Activated CD8-positive, alpha-beta T cell treated with anti-CD3 and anti-CD28 coated beads for 36 hours (primary cell): Measurements from ENCODE around the gene CFL1. TPM values are rescaled to one million over a fixed set of nuclear protein-coding genes. Genes with fewer than 3 reads are reported as not detected.

ENCODE experiments used
- ATAC-seq: fragments of 200-7000 bp; cut with Tn5 transposase; one replicate; pipeline ENCODE4 v1.10.0; 2021; ENCODE audit warnings: mild to moderate bottlenecking, moderate library complexity
- CTCF ChIA-PET: fragments of 350-600 bp; sonication (Branson Sonifier 250); formaldehyde crosslinking; loops from one replicate; lab custom pipeline; 2021; ENCODE audit warnings: antibody characterized with exemption; lab: Charles Lee
- POLR2A ChIA-PET: fragments of 350-600 bp; sonication (Branson Sonifier 250); formaldehyde crosslinking; loops from one replicate; lab custom pipeline; 2021; ENCODE audit warnings: antibody characterized with exemption; lab: Charles Lee
- DNase-seq: peaks from one replicate; pipeline ENCODE4 v3.0.0-alpha.2; 2020
- H3K27ac Mint-ChIP-seq: one replicate; pipeline ENCODE4 v1.8.0; 2021; ENCODE audit warnings: mild to moderate bottlenecking, mixed read lengths
- H3K27me3 Mint-ChIP-seq: one replicate; pipeline ENCODE4 v1.8.0; 2021; ENCODE audit warnings: mixed read lengths
- H3K36me3 Mint-ChIP-seq: one replicate; pipeline ENCODE4 v1.8.0; 2021; ENCODE audit warnings: low read depth, mixed read lengths
- H3K4me1 Mint-ChIP-seq: one replicate; pipeline ENCODE4 v1.8.0; 2021; ENCODE audit warnings: low read depth, mixed read lengths
- H3K4me3 Mint-ChIP-seq: one replicate; pipeline ENCODE4 v1.8.0; 2021; ENCODE audit warnings: mild to moderate bottlenecking, moderate library complexity, mixed read lengths
- H3K9me3 Mint-ChIP-seq: one replicate; pipeline ENCODE4 v1.8.0; 2021; ENCODE audit warnings: mixed read lengths
- CTCF ChIP-seq: fragments of 200-600 bp; IDR thresholded peaks from one replicate; pipeline ENCODE4 v1.8.0; 2022; ENCODE audit warnings: antibody characterized with exemption, mild to moderate bottlenecking
- intact Hi-C: fragments of 100-400 bp; cut with micrococcal nuclease; formaldehyde crosslinking; loops from one replicate; pipeline ENCODE4 v1.10.0; 2022
- total RNA-seq, 2 experiments: library from RNA; stranded (reverse); gene quantifications; one replicate each; pipeline ENCODE4 v1.2.3, GENCODE V29; 2021

The CFL1 gene
- total RNA-seq, 2 experiments from 2014 or later, result 1,059 to 1,062 TPM

- Mint-ChIP-seq H3K4me1 (peaks cover 4% of the 10 kb centered on the region), H3K9me3 (no peaks in the 10 kb centered on the region), H3K36me3 (no peaks in the 10 kb centered on the region), H3K4me3 (no peak overlapping the region), H3K27me3 (peaks cover 24% of the 10 kb centered on the region), H3K27ac (no peak overlapping the region)
- TF ChIP-seq CTCF, result no peak
- POLR2A ChIA-PET, result no interaction called here
- CTCF ChIA-PET, result interaction anchor here (0.6 to 3.6 kb wide), 7 partner anchors 10 to 215 kb away, joined by 3 to 26 read pairs (median 4); partner anchors contain the start of gene AP5B1
- no peak for DNase-seq
- intact Hi-C loops, result no loop called here
- ATAC-seq, result no peak
These were observed 51.0 kb downstream of the CFL1 start for GRCh38 chr11:65806979-65807378.

Other genes with a start within 250 kb of the CFL1 start
- 10 to 100 TPM; 40.3 to 45.6 TPM for gene MAP3K11, start 244.0 kb downstream of the CFL1 start, total RNA-seq
- 10 to 100 TPM; 34.3 to 34.4 TPM for gene PCNX3, start 242.4 kb downstream of the CFL1 start, total RNA-seq
- 100 to 1,000 TPM; 172 to 180 TPM for gene SIPA1, start 220.1 kb downstream of the CFL1 start, total RNA-seq
- 10 to 100 TPM; 65.6 to 72.5 TPM for gene RELA, start 195.3 kb downstream of the CFL1 start, total RNA-seq
- 10 to 100 TPM; 67.7 to 71.8 TPM for gene KAT5, start 145.9 kb downstream of the CFL1 start, total RNA-seq
- 100 to 1,000 TPM; 101 to 109 TPM for gene RNASEH2C, start 137.4 kb downstream of the CFL1 start, total RNA-seq
- gene AP5B1, start 77.2 kb downstream of the CFL1 start, total RNA-seq, result 10 to 100 TPM; 30.9 to 31.1 TPM
- 1 to 10 TPM in 1 of 2 experiments, under 1 TPM in 1; 0.90 to 1.2 TPM for gene OVOL1, start 71.1 kb downstream of the CFL1 start, total RNA-seq
- 1 to 10 TPM; 1.6 to 2.1 TPM for gene SNX32, start 24.2 kb downstream of the CFL1 start, total RNA-seq
- 10 to 100 TPM; 54.7 to 60.2 TPM for gene MUS81, start 2.3 kb upstream of the CFL1 start, total RNA-seq
- 10 to 100 TPM; 17.1 to 18.0 TPM for gene EFEMP2, start 14.6 kb upstream of the CFL1 start, total RNA-seq
- gene CTSW, start 21.7 kb upstream of the CFL1 start, total RNA-seq, result 100 to 1,000 TPM; 124 to 126 TPM
- 10 to 100 TPM; 78.8 to 79.9 TPM for gene FIBP, start 30.3 kb upstream of the CFL1 start, total RNA-seq
- gene CCDC85B, start 32.5 kb upstream of the CFL1 start, total RNA-seq, result 10 to 100 TPM; 68.8 to 72.4 TPM
- 10 to 100 TPM in 1 of 2 experiments, 1 to 10 TPM in 1; 9.9 to 10.2 TPM for gene FOSL1, start 42.2 kb upstream of the CFL1 start, total RNA-seq
- 10 to 100 TPM; 26.2 to 26.3 TPM for gene C11orf68, start 60.9 kb upstream of the CFL1 start, total RNA-seq
- 100 to 1,000 TPM; 135 TPM for gene DRAP1, start 61.2 kb upstream of the CFL1 start, total RNA-seq
- not detected for gene TSGA10IP, start 87.3 kb upstream of the CFL1 start, total RNA-seq
- gene SART1, start 103.6 kb upstream of the CFL1 start, total RNA-seq, result 10 to 100 TPM; 58.3 to 63.9 TPM
- gene EIF1AD, start 144.0 kb upstream of the CFL1 start, total RNA-seq, result 10 to 100 TPM; 44.4 to 45.6 TPM
- 100 to 1,000 TPM; 267 to 311 TPM for gene BANF1, start 144.3 kb upstream of the CFL1 start, total RNA-seq
- gene CST6, start 153.8 kb upstream of the CFL1 start, total RNA-seq, result under 1 TPM in 1 of 2 experiments, not detected in 1; 0.50 TPM
- not detected for gene CATSPER1, start 168.3 kb upstream of the CFL1 start, total RNA-seq
- 1 to 10 TPM in 1 of 2 experiments, under 1 TPM in 1; 0.51 to 1.0 TPM for gene GAL3ST3, start 191.0 kb upstream of the CFL1 start, total RNA-seq
- 100 to 1,000 TPM; 255 to 278 TPM for gene SF3B2, start 194.2 kb upstream of the CFL1 start, total RNA-seq
- gene PACS1, start 212.1 kb upstream of the CFL1 start, total RNA-seq, result 10 to 100 TPM; 76.3 to 78.3 TPM